GM23338 (cell line): Measurements from ENCODE around the gene PTPRN2. TPM values are rescaled to one million over a fixed set of nuclear protein-coding genes. Genes with fewer than 3 reads are reported as not detected.

Experiments used
- ATAC-seq: fragments of 200-7000 bp; cut with Tn5 transposase; 3 replicates; pipeline ENCODE4 v1.9.1; 2020
- DNase-seq: peaks from one replicate; pipeline ENCODE4 v3.0.0-alpha.2; 2015; ENCODE audit warnings: low spot score
- H2AFZ ChIP-seq: fragments of 200-600 bp; sonication (generic); 2 replicates; pipeline ENCODE4 v1.8.0; 2016; ENCODE audit warnings: antibody characterized with exemption, mild to moderate bottlenecking, moderate library complexity
- H3F3A ChIP-seq: fragments of 200-600 bp; sonication (generic); replicated peaks from 2 replicates; pipeline ENCODE4 v1.8.0; 2017; ENCODE audit warnings: antibody characterized with exemption, mixed run types, low read depth
- H3K27ac ChIP-seq: fragments of 200-600 bp; sonication (generic); 2 replicates; pipeline ENCODE4 v1.6.1; 2016; ENCODE audit warnings: low read depth
- H3K27me3 ChIP-seq: fragments of 200-600 bp; sonication (generic); 2 replicates; pipeline ENCODE4 v1.8.0; 2016; ENCODE audit warnings: mild to moderate bottlenecking, mixed run types, moderate library complexity; ENCODE audit not compliant: insufficient read depth
- H3K36me3 ChIP-seq: fragments of 200-600 bp; sonication (generic); 2 replicates; pipeline ENCODE4 v1.8.0; 2016; ENCODE audit warnings: mild to moderate bottlenecking; ENCODE audit not compliant: insufficient read depth
- H3K4me1 ChIP-seq: fragments of 200-600 bp; sonication (generic); 2 replicates; pipeline ENCODE4 v1.8.0; 2016; ENCODE audit warnings: mild to moderate bottlenecking, moderate library complexity; ENCODE audit not compliant: insufficient read depth
- H3K4me2 ChIP-seq: fragments of 200-600 bp; sonication (generic); 2 replicates; pipeline ENCODE4 v1.7.1; 2017; ENCODE audit warnings: mixed run types
- H3K4me3 ChIP-seq: fragments of 200-600 bp; sonication (generic); 2 replicates; pipeline ENCODE4 v1.6.1; 2016; ENCODE audit warnings: mixed run types
- H3K79me2 ChIP-seq: fragments of 200-600 bp; sonication (generic); replicated peaks from 2 replicates; pipeline ENCODE4 v1.8.0; 2017; ENCODE audit warnings: mild to moderate bottlenecking; ENCODE audit not compliant: insufficient read depth
- H3K9me2 ChIP-seq: fragments of 200-600 bp; sonication (generic); 2 replicates; pipeline ENCODE4 v1.8.0; 2017; ENCODE audit not compliant: insufficient read depth
- H4K20me1 ChIP-seq: fragments of 200-600 bp; sonication (generic); replicated peaks from 2 replicates; pipeline ENCODE4 v1.8.0; 2017; ENCODE audit warnings: mild to moderate bottlenecking; ENCODE audit not compliant: insufficient read depth
- H3K27ac Mint-ChIP-seq: 2 replicates; pipeline ENCODE4 v1.8.0; 2020; ENCODE audit warnings: inconsistent platforms, mild to moderate bottlenecking, moderate library complexity, mixed read lengths
- H3K27me3 Mint-ChIP-seq: 3 replicates; pipeline ENCODE4 v1.8.0; 2022; ENCODE audit warnings: low read depth, mild to moderate bottlenecking, moderate library complexity, mixed read lengths, inconsistent platforms; ENCODE audit not compliant: insufficient read depth, poor library complexity
- H3K36me3 Mint-ChIP-seq: 3 replicates; pipeline ENCODE4 v1.8.0; 2021; ENCODE audit warnings: low read depth, mild to moderate bottlenecking, inconsistent platforms, moderate library complexity, mixed read lengths
- H3K4me1 Mint-ChIP-seq: 3 replicates; pipeline ENCODE4 v1.8.0; 2020; ENCODE audit warnings: mild to moderate bottlenecking, inconsistent platforms, mixed read lengths
- H3K4me3 Mint-ChIP-seq: 3 replicates; pipeline ENCODE4 v1.8.0; 2021; ENCODE audit warnings: moderate library complexity, mild to moderate bottlenecking, inconsistent platforms, mixed read lengths
- H3K9me3 Mint-ChIP-seq: 3 replicates; pipeline ENCODE4 v1.8.0; 2020; ENCODE audit warnings: moderate library complexity, mild to moderate bottlenecking, inconsistent platforms, mixed read lengths
- CREB1 ChIP-seq: fragments of 250-450 bp; sonication (Bioruptor Pico); IDR thresholded peaks from 2 replicates; pipeline ENCODE4 v1.5.0; 2020; ENCODE audit warnings: low read depth, mild to moderate bottlenecking, moderate library complexity
- CTCF ChIP-seq, 2 experiments: fragments of 200-600 bp in 1 of 2; sonication (generic) in 1 of 2; conservative IDR thresholded peaks; 2 replicates each; pipeline versions ENCODE4 v1.5.1 to v1.6.1; 2016 to 2017; ENCODE audit warnings: antibody characterized with exemption in 2 of 2, low read depth in 2 of 2, mild to moderate bottlenecking in 2 of 2, moderate library complexity in 1 of 2
- EZH2 ChIP-seq: fragments of 200-600 bp; sonication (generic); IDR thresholded peaks from one replicate; pipeline ENCODE4 v1.8.0; 2017; ENCODE audit warnings: antibody characterized with exemption, mild to moderate bottlenecking, low read depth; ENCODE audit not compliant: unreplicated experiment
- EZH2phosphoT487 ChIP-seq: fragments of 200-600 bp; sonication (generic); IDR thresholded peaks from one replicate; pipeline ENCODE4 v1.8.1; 2018; ENCODE audit warnings: antibody characterized with exemption; ENCODE audit not compliant: unreplicated experiment
- JUNB ChIP-seq: IDR thresholded peaks from one replicate; pipeline ENCODE4 v1.6.1; 2016; ENCODE audit warnings: antibody characterized with exemption; ENCODE audit not compliant: unreplicated experiment
- NANOG ChIP-seq: IDR thresholded peaks from 2 replicates; pipeline ENCODE4 v1.6.1; 2016; ENCODE audit warnings: antibody characterized with exemption, borderline replicate concordance
- POLR2AphosphoS5 ChIP-seq: IDR thresholded peaks from 2 replicates; pipeline ENCODE4 v1.6.1; 2016; ENCODE audit warnings: antibody characterized with exemption, low read depth
- REST ChIP-seq: IDR thresholded peaks from one replicate; pipeline ENCODE4 v1.6.1; 2018; ENCODE audit warnings: antibody characterized with exemption; ENCODE audit not compliant: unreplicated experiment
- STAT1 ChIP-seq: IDR thresholded peaks from one replicate; pipeline ENCODE4 v1.6.1; 2016; ENCODE audit warnings: antibody characterized with exemption; ENCODE audit not compliant: unreplicated experiment
- ZNF114 ChIP-seq: fragments of 250-450 bp; sonication (Bioruptor Pico); IDR thresholded peaks from 2 replicates; pipeline ENCODE4 v1.5.0; 2020; ENCODE audit warnings: mild to moderate bottlenecking, moderate library complexity
- ZNF331 ChIP-seq: fragments of 250-450 bp; sonication (Bioruptor Pico); IDR thresholded peaks from 2 replicates; pipeline ENCODE4 v1.5.0; 2020; ENCODE audit warnings: low read depth, mild to moderate bottlenecking, moderate library complexity
- polyA plus RNA-seq: library from polyadenylated mRNA; unstranded; fragments of >200 nt; fragmentation: Nextera tagmentation; extraction: Ambion mirVana; gene quantifications from 2 replicates; pipeline ENCODE4 v1.2.1, GENCODE V29; 2016
- total RNA-seq: library from RNA; depleted of rRNA; stranded (reverse); fragments of >200 nt; shearing (Covaris generic); gene quantifications from 2 replicates; pipeline ENCODE4 v1.2.3, GENCODE V29; 2014
- TF ChIP-seq, protein P1 (sequence below): fragments of 250-450 bp; sonication (Bioruptor Pico); IDR thresholded peaks from 2 replicates; pipeline ENCODE4 v1.5.0; 2020; ENCODE audit warnings: mild to moderate bottlenecking, moderate library complexity

The PTPRN2 gene
- total and polyA plus RNA-seq, 2 experiments from 2014 or later = 0.87 to 4.0 TPM

- TF ChIP-seq, protein P1, sequence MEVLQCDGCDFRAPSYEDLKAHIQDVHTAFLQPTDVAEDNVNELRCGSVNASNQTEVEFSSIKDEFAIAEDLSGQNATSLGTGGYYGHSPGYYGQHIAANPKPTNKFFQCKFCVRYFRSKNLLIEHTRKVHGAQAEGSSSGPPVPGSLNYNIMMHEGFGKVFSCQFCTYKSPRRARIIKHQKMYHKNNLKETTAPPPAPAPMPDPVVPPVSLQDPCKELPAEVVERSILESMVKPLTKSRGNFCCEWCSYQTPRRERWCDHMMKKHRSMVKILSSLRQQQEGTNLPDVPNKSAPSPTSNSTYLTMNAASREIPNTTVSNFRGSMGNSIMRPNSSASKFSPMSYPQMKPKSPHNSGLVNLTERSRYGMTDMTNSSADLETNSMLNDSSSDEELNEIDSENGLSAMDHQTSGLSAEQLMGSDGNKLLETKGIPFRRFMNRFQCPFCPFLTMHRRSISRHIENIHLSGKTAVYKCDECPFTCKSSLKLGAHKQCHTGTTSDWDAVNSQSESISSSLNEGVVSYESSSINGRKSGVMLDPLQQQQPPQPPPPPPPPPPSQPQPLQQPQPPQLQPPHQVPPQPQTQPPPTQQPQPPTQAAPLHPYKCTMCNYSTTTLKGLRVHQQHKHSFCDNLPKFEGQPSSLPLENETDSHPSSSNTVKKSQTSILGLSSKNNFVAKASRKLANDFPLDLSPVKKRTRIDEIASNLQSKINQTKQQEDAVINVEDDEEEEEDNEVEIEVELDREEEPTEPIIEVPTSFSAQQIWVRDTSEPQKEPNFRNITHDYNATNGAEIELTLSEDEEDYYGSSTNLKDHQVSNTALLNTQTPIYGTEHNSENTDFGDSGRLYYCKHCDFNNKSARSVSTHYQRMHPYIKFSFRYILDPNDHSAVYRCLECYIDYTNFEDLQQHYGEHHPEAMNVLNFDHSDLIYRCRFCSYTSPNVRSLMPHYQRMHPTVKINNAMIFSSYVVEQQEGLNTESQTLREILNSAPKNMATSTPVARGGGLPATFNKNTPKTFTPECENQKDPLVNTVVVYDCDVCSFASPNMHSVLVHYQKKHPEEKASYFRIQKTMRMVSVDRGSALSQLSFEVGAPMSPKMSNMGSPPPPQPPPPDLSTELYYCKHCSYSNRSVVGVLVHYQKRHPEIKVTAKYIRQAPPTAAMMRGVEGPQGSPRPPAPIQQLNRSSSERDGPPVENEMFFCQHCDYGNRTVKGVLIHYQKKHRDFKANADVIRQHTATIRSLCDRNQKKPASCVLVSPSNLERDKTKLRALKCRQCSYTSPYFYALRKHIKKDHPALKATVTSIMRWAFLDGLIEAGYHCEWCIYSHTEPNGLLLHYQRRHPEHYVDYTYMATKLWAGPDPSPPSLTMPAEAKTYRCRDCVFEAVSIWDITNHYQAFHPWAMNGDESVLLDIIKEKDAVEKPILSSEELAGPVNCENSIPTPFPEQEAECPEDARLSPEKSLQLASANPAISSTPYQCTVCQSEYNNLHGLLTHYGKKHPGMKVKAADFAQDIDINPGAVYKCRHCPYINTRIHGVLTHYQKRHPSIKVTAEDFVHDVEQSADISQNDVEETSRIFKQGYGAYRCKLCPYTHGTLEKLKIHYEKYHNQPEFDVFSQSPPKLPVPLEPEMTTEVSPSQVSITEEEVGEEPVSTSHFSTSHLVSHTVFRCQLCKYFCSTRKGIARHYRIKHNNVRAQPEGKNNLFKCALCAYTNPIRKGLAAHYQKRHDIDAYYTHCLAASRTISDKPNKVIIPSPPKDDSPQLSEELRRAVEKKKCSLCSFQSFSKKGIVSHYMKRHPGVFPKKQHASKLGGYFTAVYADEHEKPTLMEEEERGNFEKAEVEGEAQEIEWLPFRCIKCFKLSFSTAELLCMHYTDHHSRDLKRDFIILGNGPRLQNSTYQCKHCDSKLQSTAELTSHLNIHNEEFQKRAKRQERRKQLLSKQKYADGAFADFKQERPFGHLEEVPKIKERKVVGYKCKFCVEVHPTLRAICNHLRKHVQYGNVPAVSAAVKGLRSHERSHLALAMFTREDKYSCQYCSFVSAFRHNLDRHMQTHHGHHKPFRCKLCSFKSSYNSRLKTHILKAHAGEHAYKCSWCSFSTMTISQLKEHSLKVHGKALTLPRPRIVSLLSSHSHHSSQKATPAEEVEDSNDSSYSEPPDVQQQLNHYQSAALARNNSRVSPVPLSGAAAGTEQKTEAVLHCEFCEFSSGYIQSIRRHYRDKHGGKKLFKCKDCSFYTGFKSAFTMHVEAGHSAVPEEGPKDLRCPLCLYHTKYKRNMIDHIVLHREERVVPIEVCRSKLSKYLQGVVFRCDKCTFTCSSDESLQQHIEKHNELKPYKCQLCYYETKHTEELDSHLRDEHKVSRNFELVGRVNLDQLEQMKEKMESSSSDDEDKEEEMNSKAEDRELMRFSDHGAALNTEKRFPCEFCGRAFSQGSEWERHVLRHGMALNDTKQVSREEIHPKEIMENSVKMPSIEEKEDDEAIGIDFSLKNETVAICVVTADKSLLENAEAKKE (CRISPR knock-in tag) = no peak
- no peak for TF ChIP-seq CTCF (conservative IDR thresholded peaks at IDR 0.05; ENCODE audit: low read depth in 2 of 2)
These were observed 771.5 kb downstream of the PTPRN2 start (continued) for GRCh38 chr7:157816086-157816485.

- ATAC-seq (no peak), DNase-seq (no peak)
- Histone ChIP-seq H3K4me3 (no peak overlapping the region), H3K9me2 (no peaks in the 10 kb centered on the region), H3K4me2 (no peak overlapping the region), H2AFZ (no peak overlapping the region), H3K79me2 (no peaks in the 10 kb centered on the region), H3K27me3 (no peaks in the 10 kb centered on the region), H4K20me1 (no peaks in the 10 kb centered on the region), H3K4me1 (no peaks in the 10 kb centered on the region), H3K36me3 (no peaks in the 10 kb centered on the region), H3F3A (no peaks in the 10 kb centered on the region), H3K27ac (no peak overlapping the region)
- Mint-ChIP-seq H3K27me3 (peaks cover 8% of the 10 kb centered on the region), H3K36me3 (peaks cover 25% of the 10 kb centered on the region), H3K4me3 (no peak overlapping the region), H3K4me1 (no peaks in the 10 kb centered on the region), H3K27ac (no peak overlapping the region), H3K9me3 (peaks cover 83% of the 10 kb centered on the region)
- TF ChIP-seq POLR2AphosphoS5 (no peak), CREB1 (no peak), ZNF114 (CRISPR knock-in tag) (no peak), EZH2phosphoT487 (no peak), STAT1 (no peak), ZNF331 (no peak), EZH2 (no peak), JUNB (no peak), CTCF (conservative IDR thresholded peaks at IDR 0.05; ENCODE audit: low read depth in 2 of 2) (no peak), NANOG (no peak), REST (no peak)
These were observed 772.0 kb downstream of the PTPRN2 start for GRCh38 chr7:157815706-157816022.
